HepG2 (cell line): ENCODE measurements around the gene ANKRD2. TPM values are rescaled to one million over a fixed set of nuclear protein-coding genes. Genes with fewer than 3 reads are reported as not detected.

Experiments
- ATAC-seq: fragments of 200-7000 bp; cut with Tn5 transposase; 3 replicates; pipeline ENCODE4 v1.9.1; 2020; ENCODE audit warnings: mild to moderate bottlenecking, moderate library complexity
- BruUV-seq: library from RNA; stranded (reverse); fragments of 400-500 nt; replicated peaks from 2 replicates; lab custom pipeline; 2021; lab: Mats Ljungman, UMichigan
- CTCF ChIA-PET: fragments of 300-600 bp; formaldehyde crosslinking; extraction: SDS; loops from one replicate; lab custom pipeline; 2021; ENCODE audit warnings: low total read pairs, inconsistent platforms, low intra/inter-chr PET ratio; lab: Yijun Ruan, JAX
- POLR2A ChIA-PET: fragments of 350-600 bp; sonication (Branson Sonifier 250); formaldehyde crosslinking; loops from one replicate; lab custom pipeline; 2020; ENCODE audit warnings: antibody characterized with exemption, inconsistent platforms; lab: Yijun Ruan, JAX
- DNase-seq: peaks from one replicate; pipeline ENCODE4 v3.0.0-alpha.2; 2015; ENCODE audit warnings: low spot score
- FAIRE-seq: peaks from 3 replicates; lab custom pipeline; 2011; peaks lifted over from hg19 to GRCh38; lab: Jason Lieb, UNC
- H2AFZ ChIP-seq: one replicate; pipeline ENCODE4 v1.6.1; 2011; ENCODE audit warnings: low read length, inconsistent platforms
- H3K27ac ChIP-seq: fragments of 300-600 bp; 3 replicates; pipeline ENCODE4 v1.8.0; 2011; ENCODE audit warnings: mixed run types, mild to moderate bottlenecking, mixed read lengths, low read length, inconsistent platforms; ENCODE audit not compliant: insufficient read depth; ENCODE audit errors: extremely low read length
- H3K27me3 ChIP-seq, 2 experiments: fragments of 200-600 bp in 1 of 2; 2 replicates in 1 of 2; 3 replicates in 1 of 2; pipeline versions ENCODE4 v1.6.0 to v1.8.0; 2011; ENCODE audit warnings: low read length in 2 of 2, mild to moderate bottlenecking in 2 of 2, moderate library complexity in 2 of 2, inconsistent platforms in 1 of 2; ENCODE audit not compliant: insufficient read depth in 2 of 2, control insufficient read depth in 1 of 2
- H3K36me3 ChIP-seq, 2 experiments: fragments of 200-600 bp in 1 of 2; replicated peaks in 1 of 2; 2 replicates in 1 of 2; 3 replicates in 1 of 2; pipeline versions ENCODE4 v1.5.1 to v1.8.0; 2011; ENCODE audit warnings: low read length in 2 of 2, inconsistent platforms in 1 of 2; ENCODE audit not compliant: insufficient read depth in 2 of 2, control insufficient read depth in 1 of 2
- H3K4me1 ChIP-seq: 2 replicates; pipeline ENCODE4 v1.5.1; 2012; ENCODE audit warnings: low read length, inconsistent platforms; ENCODE audit not compliant: insufficient read depth
- H3K4me2 ChIP-seq: 2 replicates; pipeline ENCODE4 v1.6.0; 2011; ENCODE audit warnings: low read depth, low read length, inconsistent platforms
- H3K4me3 ChIP-seq, 3 experiments: fragments of 200-600 bp in 1 of 3; sonication (generic), shearing (Covaris generic) in 1 of 3; replicated peaks in 1 of 3; 2 replicates each; pipeline ENCODE4 v1.5.1; 2011 to 2016; ENCODE audit warnings: low read length in 3 of 3, inconsistent platforms in 2 of 3, low read depth in 2 of 3, mild to moderate bottlenecking in 2 of 3, control low read depth in 1 of 3, mixed read lengths in 1 of 3; ENCODE audit not compliant: insufficient read depth in 1 of 3
- H3K79me2 ChIP-seq: one replicate; pipeline ENCODE4 v1.6.1; 2011; ENCODE audit warnings: low read length, inconsistent platforms; ENCODE audit not compliant: insufficient read depth
- H3K9ac ChIP-seq: 2 replicates; pipeline ENCODE4 v1.6.0; 2011; ENCODE audit warnings: mild to moderate bottlenecking, low read depth, low read length, inconsistent platforms; ENCODE audit not compliant: insufficient read depth
- H3K9me3 ChIP-seq: 2 replicates; pipeline ENCODE4 v1.5.1; 2012; ENCODE audit warnings: mild to moderate bottlenecking, low read length
- H4K20me1 ChIP-seq: 2 replicates; pipeline ENCODE4 v1.6.0; 2011; ENCODE audit warnings: inconsistent platforms, mild to moderate bottlenecking, low read length, moderate library complexity; ENCODE audit not compliant: insufficient read depth
- BHLHE40 ChIP-seq: IDR thresholded peaks from 2 replicates; pipeline ENCODE4 v1.6.1; 2011; ENCODE audit warnings: low read length, improper control_type of control experiment
- FOSL2 ChIP-seq: sonication (generic); formaldehyde crosslinking; IDR thresholded peaks from 2 replicates; pipeline ENCODE4 v1.4.0; 2020; ENCODE audit warnings: missing genetic modification reagents
- YEATS4 ChIP-seq: sonication (generic); formaldehyde crosslinking; IDR thresholded peaks from 2 replicates; pipeline ENCODE4 v1.4.0; 2020; ENCODE audit warnings: missing genetic modification reagents, borderline replicate concordance
- ZKSCAN1 ChIP-seq: fragments of 150-350 bp; IDR thresholded peaks from 2 replicates; pipeline ENCODE4 v1.6.1; 2014; ENCODE audit warnings: low read length
- WGBS: methylation state at CpG from one replicate; pipeline ENCODE4 v1.1.6; 2017; ENCODE audit warnings: low lambda C conversion rate; 5-methylcytosine and 5-hydroxymethylcytosine counted together
- in situ Hi-C: cut with HindIII; loops from 2 replicates; pipeline ENCODE4 v1.10.0; 2017; ENCODE audit warnings: low pct_unique_long_range_greater_than_20kb; ENCODE audit not compliant: extremely low pct_ligation_motif_present
- intact Hi-C: fragments of 100-400 bp; cut with micrococcal nuclease; formaldehyde crosslinking; loops from one replicate; pipeline ENCODE4 v1.10.0; 2022; ENCODE audit not compliant: unreplicated experiment
- polyA plus RNA-seq, 8 experiments: library from polyadenylated mRNA; depleted of rRNA in 3 of 8; stranded (reverse) in 7 of 8; unstranded in 1 of 8; fragments of >200 nt; fragmentation: Illumina TruSeq in 4 of 8; extraction: Trizol in 4 of 8; gene quantifications; 2 replicates each; pipeline versions ENCODE4 v1.2.1 to v1.2.3, GENCODE V29; 2011 to 2016; ENCODE audit warnings: low read depth in 4 of 8, missing spikeins in 1 of 8, mixed read lengths in 1 of 8; ENCODE audit not compliant: insufficient read depth in 1 of 8
- total RNA-seq, 5 experiments: library from RNA; depleted of rRNA; stranded (reverse); fragments of >200 nt; fragmentation: Illumina TruSeq; extraction: Trizol; gene quantifications; 2 replicates each; pipeline ENCODE4 v1.2.3, GENCODE V29; 2016; ENCODE audit warnings: low read depth in 1 of 5
- TF ChIP-seq, protein P1 (sequence below): sonication (generic); formaldehyde crosslinking; IDR thresholded peaks from 2 replicates; pipeline ENCODE4 v1.9.0; 2022; ENCODE audit warnings: low read depth, missing genetic modification reagents

Gene ANKRD2
- total and polyA plus RNA-seq, 2 of the 13 experiments (the other 11 are each of a cell fraction or from before 2014, with no cell fraction given), result not detected

DNA sequence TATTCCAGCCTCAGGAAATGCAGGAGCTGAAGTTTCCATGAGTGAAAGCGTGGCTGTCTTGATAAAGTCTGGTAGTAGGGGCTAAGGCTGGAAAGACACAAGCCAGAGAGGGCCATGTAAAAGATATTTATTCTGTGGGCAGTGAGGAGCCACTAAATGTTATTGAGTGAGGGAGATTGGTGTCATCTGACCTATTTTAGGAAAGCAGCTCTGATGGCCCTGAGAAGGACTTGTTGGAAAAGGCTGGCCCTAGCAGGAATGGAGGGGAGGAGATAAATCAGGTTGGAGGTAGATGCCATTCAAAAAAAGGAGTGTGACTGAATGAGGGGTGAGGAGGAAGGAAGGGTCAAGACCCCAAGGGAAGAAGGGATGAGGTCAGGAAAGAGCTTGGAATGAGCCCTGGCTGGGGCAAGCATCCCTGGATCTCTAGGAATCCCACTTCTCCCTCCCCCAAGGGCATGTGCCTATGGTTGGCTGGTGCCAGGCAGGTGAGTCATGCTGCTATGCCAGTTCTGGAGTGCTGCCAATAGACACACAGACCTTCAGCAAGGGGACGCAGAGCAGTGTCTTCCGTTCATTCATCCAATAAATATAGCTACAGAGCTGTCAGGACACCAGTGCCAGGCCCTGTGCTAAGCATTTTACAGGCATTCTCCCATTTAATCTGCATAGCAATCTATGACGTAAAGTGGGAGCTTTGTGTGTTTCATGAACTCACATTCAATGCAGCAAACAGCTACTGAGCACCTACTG lies 2.0 kb downstream of the ANKRD2 start:
- Histone ChIP-seq H3K4me1 (peaks cover 17% of the 10 kb centered on the region), H3K27me3 (no peaks in the 10 kb centered on the region), H4K20me1 (no peaks in the 10 kb centered on the region), H3K4me2 (no peak overlapping the region), H2AFZ (no peak overlapping the region), H3K36me3 (peaks cover 2% of the 10 kb centered on the region in 2 experiments; a peak in 3 of 5 replicates), H3K27ac (no peak overlapping the region), H3K4me3 (no peak overlapping the region), H3K9me3 (no peaks in the 10 kb centered on the region), H3K79me2 (no peaks in the 10 kb centered on the region), H3K9ac (no peak overlapping the region)
- FAIRE-seq (no peak), DNase-seq (peak; percentile 74), ATAC-seq (no peak; the same call in 2 of the 3 replicates)
- ChIA-PET POLR2A (interaction anchor here (1.6 to 2.3 kb wide), 2 partner anchors 10 to 22 kb away, joined by 3 to 14 read pairs; partner anchors contain the start of gene HOGA1), CTCF (no interaction called here)
- in situ Hi-C loops, result loop anchor here (5.0 kb wide), 1 partner anchor 38 kb away; no protein-coding TSS in a partner anchor
- 93% methylated on average over 1 of the region's 4 CpGs for WGBS
- intact Hi-C loops, result loop anchor here (1.0 kb wide), 1 partner anchor 40 kb away; no protein-coding TSS in a partner anchor
- TF ChIP-seq BHLHE40 (peak; percentile 32; the same call in 1 of the 2 replicates), YEATS4 (CRISPR knock-in tag) (no peak), FOSL2 (peak; percentile 87), ZKSCAN1 (peak; percentile 34; the same call in 1 of the 2 replicates)
- TF ChIP-seq, protein P1, sequence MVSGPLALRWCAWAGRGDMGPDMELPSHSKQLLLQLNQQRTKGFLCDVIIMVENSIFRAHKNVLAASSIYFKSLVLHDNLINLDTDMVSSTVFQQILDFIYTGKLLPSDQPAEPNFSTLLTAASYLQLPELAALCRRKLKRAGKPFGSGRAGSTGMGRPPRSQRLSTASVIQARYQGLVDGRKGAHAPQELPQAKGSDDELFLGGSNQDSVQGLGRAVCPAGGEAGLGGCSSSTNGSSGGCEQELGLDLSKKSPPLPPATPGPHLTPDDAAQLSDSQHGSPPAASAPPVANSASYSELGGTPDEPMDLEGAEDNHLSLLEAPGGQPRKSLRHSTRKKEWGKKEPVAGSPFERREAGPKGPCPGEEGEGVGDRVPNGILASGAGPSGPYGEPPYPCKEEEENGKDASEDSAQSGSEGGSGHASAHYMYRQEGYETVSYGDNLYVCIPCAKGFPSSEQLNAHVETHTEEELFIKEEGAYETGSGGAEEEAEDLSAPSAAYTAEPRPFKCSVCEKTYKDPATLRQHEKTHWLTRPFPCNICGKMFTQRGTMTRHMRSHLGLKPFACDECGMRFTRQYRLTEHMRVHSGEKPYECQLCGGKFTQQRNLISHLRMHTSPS (CRISPR knock-in tag), result peak; percentile 96
- TF ChIP-seq, all 625 proteins: peak for 4
- BruUV-seq, result no TSS peak
